Duodenal mucosa (tissue), 2 donors: ENCODE results near the gene MITF.

Source experiments
- H3K27ac ChIP-seq: one replicate; pipeline ENCODE4 v1.7.0; 2013; ENCODE audit warnings: low read depth, low read length
- H3K27me3 ChIP-seq, 2 donors: one replicate each; pipeline ENCODE4 v1.7.0; 2013; ENCODE audit warnings: low read length in 2 of 2, control low read depth in 1 of 2; ENCODE audit not compliant: insufficient read depth in 2 of 2, control insufficient read depth in 1 of 2
- H3K36me3 ChIP-seq, 2 donors: one replicate each; pipeline ENCODE4 v1.7.0; 2013; ENCODE audit warnings: low read length in 2 of 2, control low read depth in 1 of 2; ENCODE audit not compliant: insufficient read depth in 2 of 2, control insufficient read depth in 1 of 2
- H3K4me1 ChIP-seq, 2 donors: one replicate each; pipeline ENCODE4 v1.7.0; 2013; ENCODE audit warnings: low read length in 2 of 2, control low read depth in 1 of 2; ENCODE audit not compliant: insufficient read depth in 2 of 2, control insufficient read depth in 1 of 2
- H3K4me3 ChIP-seq, 2 donors: one replicate each; pipeline ENCODE4 v1.7.0; 2013; ENCODE audit warnings: low read length in 2 of 2, low read depth in 1 of 2
- H3K9ac ChIP-seq, 2 donors: one replicate each; pipeline ENCODE4 v1.7.0; 2013; ENCODE audit warnings: low read length in 2 of 2, low read depth in 1 of 2
- H3K9me3 ChIP-seq, 2 donors: one replicate each; pipeline ENCODE4 v1.7.0; 2013; ENCODE audit warnings: low read length in 2 of 2, control low read depth in 1 of 2; ENCODE audit not compliant: control insufficient read depth in 1 of 2

The MITF gene

GRCh38 chr3:69742391-69742790, 3.1 kb downstream of the MITF start:
- Histone ChIP-seq H3K4me3 (no peak overlapping the region), H3K9ac (no peak overlapping the region), H3K4me1 (peaks cover 4 to 7% of the 10 kb centered on the region in 2 donors), H3K27ac (no peak overlapping the region), H3K9me3 (no peaks in the 10 kb centered on the region), H3K36me3 (no peaks in the 10 kb centered on the region), H3K27me3 (peaks cover 4 to 7% of the 10 kb centered on the region in 2 donors)

- Histone ChIP-seq H3K4me1 (peaks cover 4 to 7% of the 10 kb centered on the region in 2 donors), H3K9ac (no peak overlapping the region), H3K9me3 (no peaks in the 10 kb centered on the region), H3K27me3 (peaks cover 4 to 7% of the 10 kb centered on the region in 2 donors), H3K4me3 (no peak overlapping the region), H3K36me3 (no peaks in the 10 kb centered on the region), H3K27ac (no peak overlapping the region)
Observed at GRCh38 chr3:69743975-69744906, 5.0 kb downstream of the MITF start.

- Histone ChIP-seq H3K4me1 (peaks cover 4 to 7% of the 10 kb centered on the region in 2 donors), H3K4me3 (no peak overlapping the region)
Observed at GRCh38 chr3:69745505-69745904, 6.2 kb downstream of the MITF start.

GRCh38 chr3:69746119-69746518, 6.9 kb downstream of the MITF start:
- Histone ChIP-seq H3K4me3 (no peak overlapping the region), H3K4me1 (peaks cover 4 to 7% of the 10 kb centered on the region in 2 donors), H3K27me3 (peaks cover 0 to 5% of the 10 kb centered on the region in 2 donors), H3K9ac (no peak overlapping the region), H3K27ac (no peak overlapping the region), H3K9me3 (no peaks in the 10 kb centered on the region), H3K36me3 (no peaks in the 10 kb centered on the region)

More at GRCh38 chr3:69745505-69745904, 6.2 kb downstream of the MITF start:
- no peak overlapping the region for H3K9ac ChIP-seq
- no peaks in the 10 kb centered on the region for H3K9me3 ChIP-seq
- no peak overlapping the region for H3K27ac ChIP-seq
- peaks cover 0 to 5% of the 10 kb centered on the region in 2 donors for H3K27me3 ChIP-seq
- H3K36me3 ChIP-seq = no peaks in the 10 kb centered on the region

- Histone ChIP-seq H3K9me3 (no peaks in the 10 kb centered on the region), H3K9ac (no peak overlapping the region), H3K27ac (no peak overlapping the region), H3K4me3 (no peak overlapping the region), H3K36me3 (no peaks in the 10 kb centered on the region), H3K27me3 (peaks cover 0 to 5% of the 10 kb centered on the region in 2 donors), H3K4me1 (peaks cover 4 to 7% of the 10 kb centered on the region in 2 donors)
Observed at GRCh38 chr3:69747511-69748258, 8.4 kb downstream of the MITF start.

- H3K27ac ChIP-seq = no peak overlapping the region
Observed at GRCh38 chr3:69748503-69748902, 9.2 kb downstream of the MITF start.

GRCh38 chr3:69749461-69749860, 10.2 kb downstream of the MITF start:
- no peak overlapping the region for H3K4me3 ChIP-seq
- H3K36me3 ChIP-seq = no peaks in the 10 kb centered on the region
- no peak overlapping the region for H3K9ac ChIP-seq
- peaks cover 0 to 5% of the 10 kb centered on the region in 2 donors for H3K27me3 ChIP-seq
- no peaks in the 10 kb centered on the region for H3K9me3 ChIP-seq
- peaks cover 4 to 7% of the 10 kb centered on the region in 2 donors for H3K4me1 ChIP-seq
- no peak overlapping the region for H3K27ac ChIP-seq

More at GRCh38 chr3:69748503-69748902, 9.2 kb downstream of the MITF start:
- Histone ChIP-seq H3K4me1 (peaks cover 4 to 7% of the 10 kb centered on the region in 2 donors), H3K36me3 (no peaks in the 10 kb centered on the region), H3K9ac (no peak overlapping the region), H3K9me3 (no peaks in the 10 kb centered on the region), H3K4me3 (no peak overlapping the region), H3K27me3 (peaks cover 0 to 5% of the 10 kb centered on the region in 2 donors)

- Histone ChIP-seq H3K27me3 (peaks cover 0 to under 1% of the 10 kb centered on the region in 2 donors), H3K27ac (no peak overlapping the region), H3K9ac (no peak overlapping the region), H3K9me3 (no peaks in the 10 kb centered on the region), H3K4me1 (peaks cover 4 to 5% of the 10 kb centered on the region in 2 donors), H3K36me3 (no peaks in the 10 kb centered on the region), H3K4me3 (no peak overlapping the region)
Observed at GRCh38 chr3:69750549-69750948, 11.3 kb downstream of the MITF start.

- Histone ChIP-seq H3K9ac (no peak overlapping the region), H3K9me3 (no peaks in the 10 kb centered on the region), H3K4me1 (peaks cover 4% of the 10 kb centered on the region in 2 donors), H3K27me3 (no peaks in the 10 kb centered on the region), H3K4me3 (no peak overlapping the region), H3K36me3 (no peaks in the 10 kb centered on the region), H3K27ac (no peak overlapping the region)
Observed at GRCh38 chr3:69751074-69751476, 11.8 kb downstream of the MITF start.

- H3K9me3 ChIP-seq = no peaks in the 10 kb centered on the region
- H3K36me3 ChIP-seq = no peaks in the 10 kb centered on the region
- H3K4me3 ChIP-seq = no peak overlapping the region
- no peaks in the 10 kb centered on the region for H3K4me1 ChIP-seq
- H3K27ac ChIP-seq = no peak overlapping the region
- H3K9ac ChIP-seq = no peak overlapping the region
- no peaks in the 10 kb centered on the region for H3K27me3 ChIP-seq
Observed at GRCh38 chr3:69752241-69752640, 13.0 kb downstream of the MITF start.
